ENCODE data around the gene PTPN4.

GRCh38 chr2:119713819-119714490 is 45.8 kb upstream of the PTPN4 start:
- TF ChIP-seq ZFX (CRISPR knock-in tag; IDR thresholded peaks at IDR 0.05; ENCODE audit: low read depth) (no peak), POLR2AphosphoS5 (IDR thresholded peaks at IDR 0.05; ENCODE audit: low read depth, low read length) (no peak), ISL2 (CRISPR knock-in tag; IDR thresholded peaks at IDR 0.05) (no peak), ZBTB4 (CRISPR knock-in tag; IDR thresholded peaks at IDR 0.05; ENCODE audit: borderline replicate concordance) (no peak), TOPORS (CRISPR knock-in tag; IDR thresholded peaks at IDR 0.05) (no peak)

Measured in HepG2 (cell line).